ENCODE results near the gene MITF. TPM values are rescaled to one million over a fixed set of nuclear protein-coding genes. Genes with fewer than 3 reads are reported as not detected.

The MITF gene
- total and polyA plus RNA-seq, 2 of the 4 experiments (the other 2 are of a cell fraction): 6.5 to 16.7 TPM

DNA sequence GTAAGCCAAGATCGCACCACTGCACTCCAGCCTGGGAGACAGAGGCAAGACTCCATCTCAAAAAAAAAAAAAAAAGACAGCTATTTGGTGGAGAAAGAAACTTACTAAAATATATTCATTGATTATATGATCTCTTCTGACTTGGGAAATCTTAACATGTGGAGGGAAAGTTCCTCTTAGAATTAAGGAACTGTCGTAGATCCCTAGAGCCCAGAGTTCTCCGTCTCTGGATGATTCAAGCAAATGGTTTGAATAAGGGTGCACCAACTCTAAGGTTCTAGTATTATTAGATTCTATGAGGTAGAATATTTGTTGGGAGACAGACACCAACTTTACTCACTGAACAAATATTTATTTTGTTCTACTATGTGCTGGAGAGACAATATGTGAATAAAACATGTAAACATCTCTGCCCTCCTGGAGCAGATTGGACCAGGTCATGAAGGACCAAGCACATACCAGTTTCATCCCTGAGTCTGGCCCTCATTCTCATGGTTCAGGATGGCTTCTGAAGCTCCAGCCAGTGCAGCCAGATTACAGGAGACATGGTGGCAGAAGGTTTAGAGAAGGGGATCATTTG lies 129.7 kb downstream of the MITF start:
- peak overlapping the region; percentile 96 for H2AK5ac ChIP-seq (ENCODE audit: low read depth, low read length)
- peak overlapping the region; percentile 95 for H2BK120ac ChIP-seq (ENCODE audit: low read depth, low read length)
- intact Hi-C loops (cut with micrococcal nuclease) (loop anchor here (5.0 to 10.0 kb wide), 2 partner anchors 78 to 784 kb away; partner anchors contain the start of genes ARL6IP5 and UBA3), in situ Hi-C loops (cut with MboI; ENCODE audit: low sequenced_read_pairs) (no loop called here), dilution Hi-C loops (cut with HindIII; ENCODE audit: low sequenced_read_pairs, unreplicated experiment) (no loop called here)
- H2BK5ac ChIP-seq (ENCODE audit: low read depth, low read length, poor library complexity, severe bottlenecking): peak overlapping the region; percentile 99
- no peaks in the 10 kb centered on the region for H3K27me3 ChIP-seq (ENCODE audit: control insufficient read depth, insufficient read depth, low read length)
- CTCF ChIA-PET: interaction anchor here (0.6 to 1.9 kb wide), 4 partner anchors 13 to 187 kb away, joined by 3 to 6 read pairs (median 3); no protein-coding TSS in a partner anchor
- H3K36me3 ChIP-seq (ENCODE audit: control insufficient read depth, insufficient read depth, low read length): no peaks in the 10 kb centered on the region
- H4K91ac ChIP-seq (ENCODE audit: insufficient read depth, low read depth, low read length): peak overlapping the region; percentile 100
- H3K4me2 ChIP-seq (ENCODE audit: low read depth, low read length): no peak overlapping the region; the same call in 1 of the 2 replicates
- DNase-seq: no peak
- TSS peak; percentile 81 for BruUV-seq (replicated peaks)
- peak overlapping the region; percentile 74 for H3K14ac ChIP-seq (replicated peaks; ENCODE audit: low read depth, low read length)
- peaks cover 42% of the 10 kb centered on the region for H3K4me1 ChIP-seq (ENCODE audit: control insufficient read depth, insufficient read depth, low read length)
- TF ChIP-seq NFE2L2 (IDR thresholded peaks at IDR 0.05; ENCODE audit: low read depth, low read length): no peak
- TF ChIP-seq CEBPB (IDR thresholded peaks at IDR 0.05; ENCODE audit: low read depth, low read length): no peak
- no peak for TF ChIP-seq MXI1 (IDR thresholded peaks at IDR 0.05; ENCODE audit: borderline replicate concordance, low read depth, low read length)
- TF ChIP-seq, protein P1, sequence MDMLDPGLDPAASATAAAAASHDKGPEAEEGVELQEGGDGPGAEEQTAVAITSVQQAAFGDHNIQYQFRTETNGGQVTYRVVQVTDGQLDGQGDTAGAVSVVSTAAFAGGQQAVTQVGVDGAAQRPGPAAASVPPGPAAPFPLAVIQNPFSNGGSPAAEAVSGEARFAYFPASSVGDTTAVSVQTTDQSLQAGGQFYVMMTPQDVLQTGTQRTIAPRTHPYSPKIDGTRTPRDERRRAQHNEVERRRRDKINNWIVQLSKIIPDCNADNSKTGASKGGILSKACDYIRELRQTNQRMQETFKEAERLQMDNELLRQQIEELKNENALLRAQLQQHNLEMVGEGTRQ (IDR thresholded peaks at IDR 0.05; ENCODE audit: low read depth, low read length): no peak
- TF ChIP-seq BHLHE40 (IDR thresholded peaks at IDR 0.05; ENCODE audit: low read depth, low read length): no peak
- TF ChIP-seq, protein P2, sequence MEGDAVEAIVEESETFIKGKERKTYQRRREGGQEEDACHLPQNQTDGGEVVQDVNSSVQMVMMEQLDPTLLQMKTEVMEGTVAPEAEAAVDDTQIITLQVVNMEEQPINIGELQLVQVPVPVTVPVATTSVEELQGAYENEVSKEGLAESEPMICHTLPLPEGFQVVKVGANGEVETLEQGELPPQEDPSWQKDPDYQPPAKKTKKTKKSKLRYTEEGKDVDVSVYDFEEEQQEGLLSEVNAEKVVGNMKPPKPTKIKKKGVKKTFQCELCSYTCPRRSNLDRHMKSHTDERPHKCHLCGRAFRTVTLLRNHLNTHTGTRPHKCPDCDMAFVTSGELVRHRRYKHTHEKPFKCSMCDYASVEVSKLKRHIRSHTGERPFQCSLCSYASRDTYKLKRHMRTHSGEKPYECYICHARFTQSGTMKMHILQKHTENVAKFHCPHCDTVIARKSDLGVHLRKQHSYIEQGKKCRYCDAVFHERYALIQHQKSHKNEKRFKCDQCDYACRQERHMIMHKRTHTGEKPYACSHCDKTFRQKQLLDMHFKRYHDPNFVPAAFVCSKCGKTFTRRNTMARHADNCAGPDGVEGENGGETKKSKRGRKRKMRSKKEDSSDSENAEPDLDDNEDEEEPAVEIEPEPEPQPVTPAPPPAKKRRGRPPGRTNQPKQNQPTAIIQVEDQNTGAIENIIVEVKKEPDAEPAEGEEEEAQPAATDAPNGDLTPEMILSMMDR (conservative IDR thresholded peaks at IDR 0.05; ENCODE audit: low read depth, low read length): no peak
- no peak for TF ChIP-seq MAFK (IDR thresholded peaks at IDR 0.05; ENCODE audit: low read depth, low read length)
- TF ChIP-seq, protein P3, sequence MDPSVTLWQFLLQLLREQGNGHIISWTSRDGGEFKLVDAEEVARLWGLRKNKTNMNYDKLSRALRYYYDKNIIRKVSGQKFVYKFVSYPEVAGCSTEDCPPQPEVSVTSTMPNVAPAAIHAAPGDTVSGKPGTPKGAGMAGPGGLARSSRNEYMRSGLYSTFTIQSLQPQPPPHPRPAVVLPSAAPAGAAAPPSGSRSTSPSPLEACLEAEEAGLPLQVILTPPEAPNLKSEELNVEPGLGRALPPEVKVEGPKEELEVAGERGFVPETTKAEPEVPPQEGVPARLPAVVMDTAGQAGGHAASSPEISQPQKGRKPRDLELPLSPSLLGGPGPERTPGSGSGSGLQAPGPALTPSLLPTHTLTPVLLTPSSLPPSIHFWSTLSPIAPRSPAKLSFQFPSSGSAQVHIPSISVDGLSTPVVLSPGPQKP (IDR thresholded peaks at IDR 0.05; ENCODE audit: borderline replicate concordance, low read depth, low read length): no peak
- TF ChIP-seq POLR2A (IDR thresholded peaks at IDR 0.05; ENCODE audit: low read depth, low read length): no peak
- no peak for TF ChIP-seq RFX5 (IDR thresholded peaks at IDR 0.05; ENCODE audit: low read depth, low read length)
- no peak for TF ChIP-seq MAZ (IDR thresholded peaks at IDR 0.05; ENCODE audit: borderline replicate concordance, low read depth, low read length)
- TF ChIP-seq CHD1 (IDR thresholded peaks at IDR 0.05; ENCODE audit: low read depth, low read length): no peak
- no peak for TF ChIP-seq RCOR1 (IDR thresholded peaks at IDR 0.05; ENCODE audit: insufficient replicate concordance, low read length)
- peak overlapping the region; percentile 99 for H4K5ac ChIP-seq (ENCODE audit: low read depth, low read length)
- H2BK20ac ChIP-seq (ENCODE audit: low read depth, low read length): peak overlapping the region; percentile 88
- H3K23ac ChIP-seq (ENCODE audit: low read depth, low read length): peak overlapping the region; percentile 65
- no peak overlapping the region for H2AK9ac ChIP-seq (replicated peaks; ENCODE audit: low read depth, low read length, poor library complexity)
- no peaks in the 10 kb centered on the region for H4K20me1 ChIP-seq (ENCODE audit: insufficient read depth, low read length)
- peak overlapping the region; percentile 99 for H3K27ac ChIP-seq (ENCODE audit: insufficient read depth, low read length)
- H3K4ac ChIP-seq (ENCODE audit: low read depth, low read length): peak overlapping the region; percentile 93
- H3K79me1 ChIP-seq (ENCODE audit: low read depth in 1 of 2, low read length in 2 of 2): peaks cover 35 to 60% of the 10 kb centered on the region in 2 experiments
- peak overlapping the region; percentile 93 for H3K56ac ChIP-seq (ENCODE audit: extremely low read depth, insufficient read depth, low read length)
- WGBS, 2 experiments (ENCODE audit: extremely low coverage in 2 of 2, insufficient read length in 1 of 2): 100% methylated on average over 1 of the region's 3 CpGs; no CpG with 5 or more reads in 1 of the 2 experiments
- POLR2A ChIA-PET (ENCODE audit: unreplicated experiment): no interaction called here
- H2BK15ac ChIP-seq (ENCODE audit: low read depth, low read length): peak overlapping the region; percentile 98
- no peaks in the 10 kb centered on the region for H3K9me3 ChIP-seq (ENCODE audit: control insufficient read depth, insufficient read depth, low read length)
- H3K18ac ChIP-seq (ENCODE audit: low read depth, low read length): peak overlapping the region; percentile 100
- H3K9me1 ChIP-seq (ENCODE audit: insufficient read depth, low read length): peaks cover 21% of the 10 kb centered on the region
- no peak overlapping the region for H2AFZ ChIP-seq (replicated peaks; ENCODE audit: low read length, poor library complexity)
- H4K8ac ChIP-seq (ENCODE audit: low read depth in 2 of 2, low read length in 2 of 2): peak overlapping the region; percentile 89 to 97
- H3K4me3 ChIP-seq (ENCODE audit: insufficient read depth, low read depth, low read length): no peak overlapping the region
- no peak for ATAC-seq (ENCODE audit: low read depth)
- peak overlapping the region; percentile 51 for H3K9ac ChIP-seq (ENCODE audit: low read depth, low read length)

Data from IMR-90 (cell line).